Endodermal cell (in vitro differentiated cells): Measurements from ENCODE around the gene NUP58. TPM values are rescaled to one million over a fixed set of nuclear protein-coding genes. Genes with fewer than 3 reads are reported as not detected.

Experiments used
- DNase-seq: peaks from one replicate; pipeline ENCODE4 v3.0.0-alpha.2; 2017
- H3K27ac ChIP-seq: 2 replicates; pipeline ENCODE4 v1.5.1; 2013; ENCODE audit warnings: mild to moderate bottlenecking, low read depth, low read length, moderate library complexity
- H3K27me3 ChIP-seq: 2 replicates; pipeline ENCODE4 v1.6.1; 2013; ENCODE audit warnings: mild to moderate bottlenecking, low read length, moderate library complexity; ENCODE audit not compliant: insufficient read depth, control insufficient read depth, poor library complexity, severe bottlenecking
- H3K36me3 ChIP-seq: 2 replicates; pipeline ENCODE4 v1.7.0; 2013; ENCODE audit warnings: mild to moderate bottlenecking, low read length, moderate library complexity; ENCODE audit not compliant: control insufficient read depth, insufficient read depth
- H3K4me1 ChIP-seq: one replicate; pipeline ENCODE4 v1.7.0; 2013; ENCODE audit warnings: low read length; ENCODE audit not compliant: control insufficient read depth, insufficient read depth
- H3K4me3 ChIP-seq: 2 replicates; pipeline ENCODE4 v1.5.1; 2013; ENCODE audit warnings: mild to moderate bottlenecking, low read length, moderate library complexity
- H3K9ac ChIP-seq: 2 replicates; pipeline ENCODE4 v1.6.1; 2013; ENCODE audit warnings: mild to moderate bottlenecking, low read length, moderate library complexity; ENCODE audit not compliant: poor library complexity, severe bottlenecking; ENCODE audit errors: extremely low read depth
- H3K9me3 ChIP-seq: 2 replicates; pipeline ENCODE4 v1.6.1; 2013; ENCODE audit warnings: mild to moderate bottlenecking, low read length, moderate library complexity; ENCODE audit not compliant: control insufficient read depth
- H3K27ac Mint-ChIP-seq: 2 replicates; pipeline ENCODE4 v1.8.0; 2020; ENCODE audit warnings: mixed read lengths
- H3K27me3 Mint-ChIP-seq: 2 replicates; pipeline ENCODE4 v1.8.0; 2021; ENCODE audit warnings: mild to moderate bottlenecking, mixed read lengths; ENCODE audit not compliant: insufficient read depth
- H3K36me3 Mint-ChIP-seq: 2 replicates; pipeline ENCODE4 v1.8.0; 2020; ENCODE audit warnings: low read depth, mixed read lengths
- H3K4me1 Mint-ChIP-seq: 2 replicates; pipeline ENCODE4 v1.8.0; 2020; ENCODE audit warnings: mixed read lengths
- H3K4me3 Mint-ChIP-seq: 2 replicates; pipeline ENCODE4 v1.8.0; 2020; ENCODE audit warnings: mild to moderate bottlenecking, moderate library complexity, mixed read lengths
- H3K9me3 Mint-ChIP-seq: 2 replicates; pipeline ENCODE4 v1.8.0; 2020; ENCODE audit warnings: mild to moderate bottlenecking, mixed read lengths
- WGBS, 2 experiments: methylation state at CpG; one replicate each; pipeline versions ENCODE4 v1.1.5 to v1.1.7; 2013; ENCODE audit warnings: missing lambda C conversion rate in 2 of 2, mixed read lengths in 1 of 2; ENCODE audit not compliant: insufficient coverage in 1 of 2, insufficient read length in 1 of 2; 5-methylcytosine and 5-hydroxymethylcytosine counted together
- total RNA-seq, 2 donors: library from RNA; stranded (reverse); fragmentation: NEBNext Ultra II Directional in 1 of 2; extraction: Animal tissue kit (Norgen Biotek cat#: 25700) in 1 of 2; gene quantifications; 2 replicates in 1 of 2; 3 replicates in 1 of 2; pipeline ENCODE4 v1.2.1, GENCODE V29; 2021
- TF ChIP-seq, protein P1 (sequence below): fragments of 200-600 bp; sonication (generic); conservative IDR thresholded peaks from 2 replicates; pipeline ENCODE4 v1.5.0; 2021; ENCODE audit warnings: antibody characterized with exemption, mild to moderate bottlenecking

The NUP58 gene
- total RNA-seq, 2 donors from 2014 or later, result 49.7 to 66.4 TPM

DNA sequence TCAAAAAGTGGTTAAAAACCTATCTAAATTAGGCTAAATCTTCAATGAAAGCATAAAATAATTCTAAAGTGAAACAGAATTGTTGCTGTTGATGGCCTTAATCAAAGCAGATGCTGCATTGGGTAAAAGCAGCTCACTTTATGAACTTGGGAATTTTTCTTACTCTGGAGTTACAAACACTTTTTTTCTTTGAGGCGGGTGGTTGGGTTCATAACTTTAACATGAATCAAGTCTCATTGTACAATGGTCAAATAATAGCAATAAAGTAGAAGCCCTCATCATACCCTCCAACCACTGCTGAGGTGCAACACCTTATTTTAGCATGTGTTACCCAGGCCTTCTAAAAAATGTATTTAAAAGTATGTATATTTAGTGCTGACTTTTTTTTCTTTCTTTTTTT is 29.1 kb downstream of the NUP58 start:
- no peak overlapping the region for H3K9ac ChIP-seq
- no peak overlapping the region for H3K4me3 ChIP-seq
- Mint-ChIP-seq H3K36me3 (peaks cover 51% of the 10 kb centered on the region), H3K4me3 (no peak overlapping the region), H3K9me3 (no peaks in the 10 kb centered on the region), H3K4me1 (no peaks in the 10 kb centered on the region), H3K27me3 (no peaks in the 10 kb centered on the region), H3K27ac (no peak overlapping the region)
- no peak overlapping the region for H3K27ac ChIP-seq
- no peak for DNase-seq
- H3K9me3 ChIP-seq, result no peaks in the 10 kb centered on the region
- H3K4me1 ChIP-seq, result no peaks in the 10 kb centered on the region
- no peaks in the 10 kb centered on the region for H3K27me3 ChIP-seq
- peaks cover 80% of the 10 kb centered on the region for H3K36me3 ChIP-seq
- TF ChIP-seq, protein P1, sequence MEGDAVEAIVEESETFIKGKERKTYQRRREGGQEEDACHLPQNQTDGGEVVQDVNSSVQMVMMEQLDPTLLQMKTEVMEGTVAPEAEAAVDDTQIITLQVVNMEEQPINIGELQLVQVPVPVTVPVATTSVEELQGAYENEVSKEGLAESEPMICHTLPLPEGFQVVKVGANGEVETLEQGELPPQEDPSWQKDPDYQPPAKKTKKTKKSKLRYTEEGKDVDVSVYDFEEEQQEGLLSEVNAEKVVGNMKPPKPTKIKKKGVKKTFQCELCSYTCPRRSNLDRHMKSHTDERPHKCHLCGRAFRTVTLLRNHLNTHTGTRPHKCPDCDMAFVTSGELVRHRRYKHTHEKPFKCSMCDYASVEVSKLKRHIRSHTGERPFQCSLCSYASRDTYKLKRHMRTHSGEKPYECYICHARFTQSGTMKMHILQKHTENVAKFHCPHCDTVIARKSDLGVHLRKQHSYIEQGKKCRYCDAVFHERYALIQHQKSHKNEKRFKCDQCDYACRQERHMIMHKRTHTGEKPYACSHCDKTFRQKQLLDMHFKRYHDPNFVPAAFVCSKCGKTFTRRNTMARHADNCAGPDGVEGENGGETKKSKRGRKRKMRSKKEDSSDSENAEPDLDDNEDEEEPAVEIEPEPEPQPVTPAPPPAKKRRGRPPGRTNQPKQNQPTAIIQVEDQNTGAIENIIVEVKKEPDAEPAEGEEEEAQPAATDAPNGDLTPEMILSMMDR, result no peak
- WGBS, 2 experiments, result 89% methylated on average over 1 of the region's 1 CpG; no CpG with 5 or more reads in 1 of the 2 experiments

- 87 to 94% methylated on average over 3 of the region's 3 CpGs for WGBS, 2 experiments
These were observed 34.4 kb downstream of the NUP58 start for GRCh38 chr13:25335856-25336255.

DNA sequence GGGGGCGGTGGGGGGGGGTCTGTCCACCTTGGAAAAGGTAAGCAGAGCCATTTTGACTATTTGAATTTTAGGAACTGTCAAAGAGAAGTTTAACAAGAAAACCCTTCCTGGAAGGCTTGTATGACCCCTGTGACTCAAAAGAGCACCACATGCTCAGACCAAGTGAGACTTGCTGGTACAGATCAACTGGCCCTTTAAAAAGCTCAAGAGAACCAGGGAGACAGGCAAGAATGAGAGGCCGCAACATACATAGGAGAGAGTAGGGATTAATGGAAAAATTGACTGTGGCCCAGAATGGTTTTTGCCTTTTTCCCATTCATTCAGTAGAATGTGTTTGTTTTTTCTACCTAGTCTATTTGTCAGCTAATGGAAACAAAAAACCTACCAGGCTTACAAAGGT is 44.2 kb downstream of the NUP58 start:
- WGBS, 2 experiments, result 75 to 90% methylated on average over 1 to 2 of the region's 2 CpGs
- no peaks in the 10 kb centered on the region for H3K27me3 Mint-ChIP-seq
- Histone ChIP-seq H3K27me3 (no peaks in the 10 kb centered on the region), H3K36me3 (peaks cover 7% of the 10 kb centered on the region), H3K9me3 (no peaks in the 10 kb centered on the region), H3K9ac (no peak overlapping the region), H3K4me3 (no peak overlapping the region), H3K27ac (no peak overlapping the region), H3K4me1 (no peaks in the 10 kb centered on the region)
- peaks cover 5% of the 10 kb centered on the region for H3K36me3 Mint-ChIP-seq
- H3K4me3 Mint-ChIP-seq, result no peak overlapping the region
- H3K9me3 Mint-ChIP-seq, result peaks cover 1% of the 10 kb centered on the region
- peaks cover 14% of the 10 kb centered on the region for H3K4me1 Mint-ChIP-seq
- no peak for DNase-seq
- TF ChIP-seq, protein P1, result no peak
- H3K27ac Mint-ChIP-seq, result no peak overlapping the region

More at GRCh38 chr13:25335856-25336255, 34.4 kb downstream of the NUP58 start:
- no peaks in the 10 kb centered on the region for H3K27me3 Mint-ChIP-seq
- H3K4me1 ChIP-seq, result no peaks in the 10 kb centered on the region
- H3K9me3 ChIP-seq, result no peaks in the 10 kb centered on the region
- no peak overlapping the region for H3K9ac ChIP-seq
- H3K4me1 Mint-ChIP-seq, result peaks cover 3% of the 10 kb centered on the region
- H3K4me3 ChIP-seq, result no peak overlapping the region
- H3K4me3 Mint-ChIP-seq, result no peak overlapping the region
- TF ChIP-seq, protein P1, result no peak
- H3K27ac ChIP-seq, result no peak overlapping the region
- no peak for DNase-seq
- peaks cover 68% of the 10 kb centered on the region for H3K36me3 ChIP-seq
- peaks cover 29% of the 10 kb centered on the region for H3K36me3 Mint-ChIP-seq
- H3K9me3 Mint-ChIP-seq, result no peaks in the 10 kb centered on the region
- no peaks in the 10 kb centered on the region for H3K27me3 ChIP-seq
- H3K27ac Mint-ChIP-seq, result no peak overlapping the region
